Cardiac muscle cell (in vitro differentiated cells and primary cell): ENCODE data around the gene DNMT3A. TPM values are rescaled to one million over a fixed set of nuclear protein-coding genes. Genes with fewer than 3 reads are reported as not detected.

Experiments used
- DNase-seq, 2 donors: peaks; one replicate each; pipeline versions ENCODE4 v3.0.0 to v3.0.0-alpha.2; 2010 to 2017; ENCODE audit warnings: low read depth in 1 of 2, low spot score in 1 of 2
- H3K27ac ChIP-seq: fragments of 200-600 bp; sonication (generic); 2 replicates; pipeline ENCODE4 v1.5.1; 2016
- H3K27me3 ChIP-seq: fragments of 200-600 bp; sonication (generic); 2 replicates; pipeline ENCODE4 v1.6.0; 2016; ENCODE audit warnings: control low read depth
- H3K36me3 ChIP-seq: fragments of 200-600 bp; sonication (generic); 2 replicates; pipeline ENCODE4 v1.5.1; 2016; ENCODE audit warnings: control low read depth
- H3K4me1 ChIP-seq: fragments of 200-600 bp; sonication (generic); 2 replicates; pipeline ENCODE4 v1.8.1; 2017; ENCODE audit warnings: low read depth, mild to moderate bottlenecking, mixed run types
- H3K4me3 ChIP-seq: fragments of 200-600 bp; sonication (generic); 2 replicates; pipeline ENCODE4 v1.5.1; 2016; ENCODE audit warnings: mild to moderate bottlenecking
- H3K9me3 ChIP-seq: fragments of 200-600 bp; sonication (generic); 2 replicates; pipeline ENCODE4 v1.5.1; 2017; ENCODE audit warnings: low read depth, mild to moderate bottlenecking, control low read depth
- polyA plus RNA-seq: library from polyadenylated mRNA; unstranded; fragments of >200 nt; fragmentation: Nextera tagmentation; extraction: Ambion mirVana; gene quantifications from 2 replicates; pipeline ENCODE4 v1.2.1, GENCODE V29; 2016
- total RNA-seq: library from RNA; depleted of rRNA; stranded (reverse); fragments of >200 nt; gene quantifications from 2 replicates; pipeline ENCODE4 v1.2.3, GENCODE V29; 2016
- TF ChIP-seq, protein P1 (sequence below): IDR thresholded peaks from 2 replicates; pipeline ENCODE4 v1.5.1; 2012; ENCODE audit warnings: low read depth, mild to moderate bottlenecking, low read length

DNMT3A gene
- total and polyA plus RNA-seq, 2 experiments from 2014 or later, result 52.9 to 116 TPM

DNA sequence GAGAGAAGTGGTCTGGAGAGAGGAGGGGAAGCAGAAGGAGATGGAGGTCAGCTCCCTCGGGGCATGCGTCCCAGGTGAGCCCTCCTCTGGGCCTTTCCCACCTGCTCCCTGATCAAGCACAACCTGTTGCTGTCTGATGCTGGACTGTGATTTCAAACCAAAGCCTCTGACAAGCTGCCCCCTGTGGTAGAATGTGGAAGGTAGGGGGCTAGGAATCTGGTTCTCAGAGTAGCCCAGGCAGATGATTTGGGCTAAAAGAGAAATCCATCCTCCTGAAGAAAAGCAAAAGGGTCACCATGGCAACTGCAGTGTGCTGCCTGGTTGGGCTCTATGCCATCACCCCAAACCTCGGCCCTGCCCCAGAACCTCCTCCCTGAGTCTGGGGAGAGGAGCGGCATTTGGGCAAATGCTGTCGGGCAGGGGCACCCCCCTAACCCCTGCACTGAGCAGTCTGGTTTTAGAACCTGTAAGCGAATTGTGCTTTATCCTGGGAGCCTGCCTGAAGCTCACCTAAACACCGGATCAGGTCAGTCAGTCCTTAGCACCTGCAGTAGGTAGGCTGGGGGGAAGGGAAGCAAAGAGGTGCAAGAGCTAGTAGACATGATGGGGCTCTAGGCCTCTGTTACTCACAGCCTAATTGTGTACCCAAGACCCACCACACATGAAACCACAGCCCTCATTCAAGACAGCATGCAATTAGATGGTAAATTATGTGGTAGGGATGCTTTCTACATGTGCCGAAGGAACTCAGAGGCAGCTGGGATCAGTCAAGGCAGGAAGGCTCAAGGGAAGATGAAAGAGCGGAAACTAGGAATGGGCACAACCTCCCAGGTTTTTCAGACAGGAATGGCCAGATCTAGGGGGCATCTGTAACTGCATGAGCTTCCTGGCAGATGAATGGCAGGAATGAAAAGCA lies 83.5 kb downstream of the DNMT3A start:
- peaks cover 44% of the 10 kb centered on the region for H3K4me1 ChIP-seq
- no peaks in the 10 kb centered on the region for H3K27me3 ChIP-seq
- TF ChIP-seq, protein P1, sequence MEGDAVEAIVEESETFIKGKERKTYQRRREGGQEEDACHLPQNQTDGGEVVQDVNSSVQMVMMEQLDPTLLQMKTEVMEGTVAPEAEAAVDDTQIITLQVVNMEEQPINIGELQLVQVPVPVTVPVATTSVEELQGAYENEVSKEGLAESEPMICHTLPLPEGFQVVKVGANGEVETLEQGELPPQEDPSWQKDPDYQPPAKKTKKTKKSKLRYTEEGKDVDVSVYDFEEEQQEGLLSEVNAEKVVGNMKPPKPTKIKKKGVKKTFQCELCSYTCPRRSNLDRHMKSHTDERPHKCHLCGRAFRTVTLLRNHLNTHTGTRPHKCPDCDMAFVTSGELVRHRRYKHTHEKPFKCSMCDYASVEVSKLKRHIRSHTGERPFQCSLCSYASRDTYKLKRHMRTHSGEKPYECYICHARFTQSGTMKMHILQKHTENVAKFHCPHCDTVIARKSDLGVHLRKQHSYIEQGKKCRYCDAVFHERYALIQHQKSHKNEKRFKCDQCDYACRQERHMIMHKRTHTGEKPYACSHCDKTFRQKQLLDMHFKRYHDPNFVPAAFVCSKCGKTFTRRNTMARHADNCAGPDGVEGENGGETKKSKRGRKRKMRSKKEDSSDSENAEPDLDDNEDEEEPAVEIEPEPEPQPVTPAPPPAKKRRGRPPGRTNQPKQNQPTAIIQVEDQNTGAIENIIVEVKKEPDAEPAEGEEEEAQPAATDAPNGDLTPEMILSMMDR, result no peak
- peak overlapping the region; percentile 83 for H3K27ac ChIP-seq
- H3K9me3 ChIP-seq, result no peaks in the 10 kb centered on the region
- H3K4me3 ChIP-seq, result no peak overlapping the region
- no peak for DNase-seq
- no peaks in the 10 kb centered on the region for H3K36me3 ChIP-seq

GRCh38 chr2:25257032-25257552 lies 84.6 kb downstream of the DNMT3A start:
- Histone ChIP-seq H3K4me1 (peaks cover 49% of the 10 kb centered on the region), H3K36me3 (no peaks in the 10 kb centered on the region), H3K4me3 (no peak overlapping the region), H3K27ac (peak overlapping the region; percentile 83), H3K9me3 (no peaks in the 10 kb centered on the region), H3K27me3 (no peaks in the 10 kb centered on the region)
- TF ChIP-seq, protein P1, result no peak
- peak; percentile 62 to 91 for DNase-seq

- Histone ChIP-seq H3K9me3 (no peaks in the 10 kb centered on the region), H3K27ac (peak overlapping the region; percentile 83)
Measured at GRCh38 chr2:25256488-25256875, 85.2 kb downstream of the DNMT3A start.

GRCh38 chr2:25255745-25256487 lies 85.8 kb downstream of the DNMT3A start:
- Histone ChIP-seq H3K27ac (peak overlapping the region; percentile 83), H3K4me3 (no peak overlapping the region), H3K36me3 (no peaks in the 10 kb centered on the region), H3K9me3 (no peaks in the 10 kb centered on the region), H3K4me1 (peaks cover 49% of the 10 kb centered on the region), H3K27me3 (no peaks in the 10 kb centered on the region)
- TF ChIP-seq, protein P1, result no peak
- DNase-seq, result no peak

More at GRCh38 chr2:25256488-25256875, 85.2 kb downstream of the DNMT3A start:
- TF ChIP-seq, protein P1, result no peak
- H3K36me3 ChIP-seq, result no peaks in the 10 kb centered on the region
- H3K4me1 ChIP-seq, result peaks cover 49% of the 10 kb centered on the region
- H3K27me3 ChIP-seq, result no peaks in the 10 kb centered on the region
- DNase-seq, result no peak
- no peak overlapping the region for H3K4me3 ChIP-seq

DNA sequence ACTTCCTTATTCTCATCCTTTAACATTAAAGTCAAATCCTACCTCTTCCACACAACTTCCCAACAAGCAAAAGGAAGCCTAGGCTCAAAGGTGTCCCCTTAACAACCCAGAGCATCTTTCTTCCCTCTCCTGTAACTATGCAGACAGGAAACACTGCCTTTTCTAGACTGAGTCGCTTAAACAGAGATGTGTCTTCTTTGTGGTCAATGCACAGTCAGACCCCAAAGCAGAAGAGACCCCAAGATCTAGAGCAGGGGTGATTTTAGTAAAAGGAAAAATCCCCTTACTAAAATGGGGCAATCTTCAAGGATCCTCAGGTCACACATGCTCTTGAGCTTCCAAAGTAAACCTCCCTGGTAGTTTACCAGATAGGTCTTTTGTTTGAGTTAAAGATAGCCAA lies 86.8 kb downstream of the DNMT3A start:
- H3K4me3 ChIP-seq, result no peak overlapping the region
- TF ChIP-seq, protein P1, result no peak
- H3K9me3 ChIP-seq, result no peaks in the 10 kb centered on the region
- DNase-seq, result no peak
- peaks cover 46% of the 10 kb centered on the region for H3K4me1 ChIP-seq
- H3K36me3 ChIP-seq, result no peaks in the 10 kb centered on the region
- H3K27ac ChIP-seq, result peak overlapping the region; percentile 83
- H3K27me3 ChIP-seq, result no peaks in the 10 kb centered on the region
